Myocyte (in vitro differentiated cells): Measurements from ENCODE around the gene PSMD10. TPM values are rescaled to one million over a fixed set of nuclear protein-coding genes. Genes with fewer than 3 reads are reported as not detected.

ENCODE experiments used
- DNase-seq: peaks from one replicate; pipeline ENCODE4 v3.0.0-alpha.2; 2012; ENCODE audit warnings: low read depth
- polyA plus RNA-seq: library from polyadenylated mRNA; unstranded; fragments of >200 nt; gene quantifications from one replicate; pipeline ENCODE4 v1.2.1, GENCODE V29; 2012; ENCODE audit warnings: missing spikeins
- total RNA-seq: library from RNA; depleted of rRNA; stranded (reverse); fragments of >200 nt; gene quantifications from 2 replicates; pipeline ENCODE4 v1.2.3, GENCODE V29; 2014

PSMD10 gene, protein sequence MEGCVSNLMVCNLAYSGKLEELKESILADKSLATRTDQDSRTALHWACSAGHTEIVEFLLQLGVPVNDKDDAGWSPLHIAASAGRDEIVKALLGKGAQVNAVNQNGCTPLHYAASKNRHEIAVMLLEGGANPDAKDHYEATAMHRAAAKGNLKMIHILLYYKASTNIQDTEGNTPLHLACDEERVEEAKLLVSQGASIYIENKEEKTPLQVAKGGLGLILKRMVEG
- total RNA-seq, result 77.4 and 92.0 TPM in 2 replicates
- 64.3 TPM for polyA plus RNA-seq

- peak; percentile 97 for DNase-seq
Observed at GRCh38 chrX:108091264-108091877, at the start of gene PSMD10, which contains the start of gene ATG4A. Gene PSMD10 (minus strand): TSS chrX:108091542. CDS start chrX:108091520, 22 bp downstream. Gene ATG4A (plus strand): TSS chrX:108091778. CDS start chrX:108091827, 49 bp downstream.

- DNase-seq, result no peak
Observed at GRCh38 chrX:108138814-108139702, 47.7 kb upstream of the PSMD10 start.

DNA sequence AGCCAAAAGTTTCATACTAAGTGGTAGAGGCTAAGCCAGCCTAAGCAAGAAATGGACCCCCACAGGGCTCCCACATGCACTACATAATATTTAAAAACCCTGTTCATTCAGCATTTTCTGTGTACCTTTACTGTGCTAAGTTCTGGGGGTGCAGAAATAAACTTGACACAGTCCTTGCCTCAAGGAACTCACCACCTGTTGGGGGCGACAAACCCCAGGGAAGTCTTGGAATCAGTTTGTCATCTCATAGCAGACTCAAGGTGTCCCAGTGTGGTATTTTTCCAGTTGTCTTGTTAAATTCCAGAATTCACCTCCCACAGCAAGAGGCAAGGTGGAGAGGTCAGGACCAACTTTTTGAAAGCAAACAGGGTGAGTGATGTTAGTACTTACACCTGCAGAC is 43.4 kb upstream of the PSMD10 start:
- DNase-seq, result no peak

DNA sequence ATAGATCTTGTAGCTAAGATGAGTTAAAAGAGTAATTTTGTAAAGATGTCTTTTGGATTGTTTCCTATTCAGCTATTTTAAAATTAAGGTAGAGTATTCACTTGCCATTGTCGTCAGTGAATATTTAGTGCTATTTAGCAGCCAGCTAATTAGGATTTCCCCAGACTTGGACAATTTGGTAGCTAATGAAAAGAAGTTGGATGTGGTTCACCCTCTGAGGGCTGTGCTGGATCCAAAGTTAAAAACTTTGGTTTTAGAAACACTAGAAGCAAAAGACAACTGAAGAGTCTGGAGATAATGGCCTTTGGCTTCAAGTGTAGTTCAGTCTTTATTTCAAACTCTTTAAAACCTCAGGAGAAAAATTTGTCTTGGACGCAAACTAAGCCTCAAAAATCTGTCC is 41.5 kb upstream of the PSMD10 start:
- no peak for DNase-seq

DNA sequence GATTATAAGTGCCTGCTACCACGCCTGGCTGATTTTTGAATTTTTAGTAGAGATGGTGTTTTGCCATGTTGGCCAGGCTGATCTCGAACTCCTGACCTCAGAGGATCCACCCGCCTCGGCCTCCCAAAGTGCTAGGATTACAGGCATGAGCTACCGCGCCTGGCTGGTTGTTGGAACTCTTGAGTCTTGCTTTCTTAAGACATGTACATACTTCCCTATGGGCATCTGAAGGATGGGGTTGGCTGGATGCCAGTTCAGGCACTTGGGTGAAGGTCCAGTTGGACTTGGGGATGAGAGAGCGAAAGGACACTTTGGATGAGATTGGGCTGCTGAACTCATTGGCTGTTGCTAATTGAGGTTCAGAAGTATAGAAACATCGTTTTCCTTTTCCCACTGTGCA is 40.7 kb upstream of the PSMD10 start:
- DNase-seq, result no peak

DNA sequence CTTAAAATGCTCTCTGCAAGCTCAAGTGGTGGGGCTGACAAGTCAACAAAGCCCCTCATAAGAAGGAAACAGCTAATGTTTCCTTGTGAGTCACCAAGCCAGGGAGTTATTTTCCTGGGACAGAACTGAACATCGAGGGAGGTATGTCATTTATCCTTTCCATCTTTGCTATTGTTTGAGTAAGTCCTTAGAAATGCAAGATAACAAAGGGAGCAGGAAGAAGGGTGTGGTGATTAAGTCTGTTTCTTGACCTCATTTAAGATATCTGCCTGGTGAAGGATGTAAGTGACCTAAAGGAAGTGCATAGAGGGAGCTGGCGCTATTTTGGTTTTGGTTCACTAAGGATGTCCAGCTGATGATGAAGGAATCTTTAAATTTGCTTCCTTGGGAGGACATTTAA is 40.1 kb upstream of the PSMD10 start:
- DNase-seq, result no peak

DNA sequence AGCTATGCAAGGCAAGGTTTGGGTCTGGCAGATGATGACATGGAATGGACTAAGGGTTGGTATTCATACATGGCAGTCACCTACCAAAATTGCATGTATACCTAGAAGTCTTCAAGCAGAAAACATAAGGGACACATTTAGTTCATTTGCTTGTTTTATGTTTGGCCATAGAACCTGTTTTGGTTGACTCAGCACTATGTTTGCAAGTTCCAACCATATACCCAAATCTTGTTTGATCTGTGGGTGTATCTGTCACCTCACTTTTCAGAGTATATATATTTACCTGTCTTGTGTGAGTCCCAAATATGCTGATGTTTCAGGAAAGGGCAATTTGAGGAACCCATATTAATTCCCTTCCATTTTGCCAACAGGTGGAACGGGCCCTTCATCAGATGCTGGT is 39.5 kb upstream of the PSMD10 start:
- DNase-seq, result no peak

DNA sequence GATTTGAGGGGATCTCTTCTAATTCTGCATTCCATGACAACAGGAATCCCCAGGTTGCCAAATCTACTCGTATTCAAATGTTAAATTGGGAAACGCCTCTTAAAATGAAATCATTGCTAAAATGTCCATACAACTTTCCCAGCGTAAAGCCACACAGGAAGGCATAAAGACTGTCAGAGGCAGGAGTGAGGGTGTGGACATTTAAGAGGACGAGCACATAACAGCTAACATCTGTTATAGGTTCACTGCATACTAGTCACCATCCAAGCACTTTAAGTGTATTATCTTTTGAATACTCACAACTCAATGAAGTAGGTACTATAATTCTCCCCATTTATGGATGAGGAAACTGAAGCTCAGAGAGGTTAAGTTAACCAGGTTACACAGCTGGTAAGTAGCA is 35.8 kb upstream of the PSMD10 start:
- no peak for DNase-seq

DNA sequence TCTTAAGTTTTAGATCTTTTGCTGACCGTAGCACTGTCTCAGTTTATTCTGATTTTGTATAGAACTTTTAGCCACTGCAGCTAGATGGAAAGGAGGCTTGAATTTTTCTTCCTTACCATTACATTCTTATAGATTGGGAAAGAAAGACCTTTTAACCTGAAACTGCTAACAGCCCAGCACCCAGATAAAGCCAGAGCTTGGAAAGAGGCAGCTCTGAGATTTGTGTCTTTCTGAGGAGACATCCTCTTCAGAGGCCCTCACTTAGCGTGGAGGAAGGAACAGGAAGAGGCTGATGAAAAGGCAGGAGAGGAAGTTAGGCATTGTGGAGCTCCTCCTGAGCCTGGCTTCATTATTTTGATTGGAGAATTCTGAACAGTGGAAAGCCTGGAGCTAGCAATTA is 35.3 kb upstream of the PSMD10 start:
- DNase-seq, result no peak

- DNase-seq, result peak; percentile 41
Observed at GRCh38 chrX:108123591-108124366, 32.4 kb upstream of the PSMD10 start.

DNA sequence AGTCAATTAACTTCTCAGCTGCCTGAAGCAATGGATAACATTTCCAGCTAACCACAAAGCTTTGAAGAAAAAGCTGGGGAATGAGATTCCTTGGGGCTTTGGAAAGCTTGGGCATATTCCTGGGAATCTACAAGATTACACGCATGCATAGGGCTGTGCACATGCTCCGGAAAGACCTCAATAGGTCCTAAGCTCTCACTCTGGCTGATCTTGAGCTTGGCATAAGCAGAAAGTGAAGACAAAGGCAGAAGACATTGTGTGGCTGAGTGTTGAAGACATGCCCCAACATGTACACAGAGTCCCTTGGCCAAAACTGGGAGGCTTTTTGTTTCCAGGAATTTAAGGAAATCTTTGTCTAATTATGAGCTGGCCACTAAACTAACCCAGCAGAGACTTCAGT is 31.4 kb upstream of the PSMD10 start:
- peak; percentile 47 for DNase-seq

- DNase-seq, result no peak
Observed at GRCh38 chrX:108121291-108121690, 29.9 kb upstream of the PSMD10 start.

DNA sequence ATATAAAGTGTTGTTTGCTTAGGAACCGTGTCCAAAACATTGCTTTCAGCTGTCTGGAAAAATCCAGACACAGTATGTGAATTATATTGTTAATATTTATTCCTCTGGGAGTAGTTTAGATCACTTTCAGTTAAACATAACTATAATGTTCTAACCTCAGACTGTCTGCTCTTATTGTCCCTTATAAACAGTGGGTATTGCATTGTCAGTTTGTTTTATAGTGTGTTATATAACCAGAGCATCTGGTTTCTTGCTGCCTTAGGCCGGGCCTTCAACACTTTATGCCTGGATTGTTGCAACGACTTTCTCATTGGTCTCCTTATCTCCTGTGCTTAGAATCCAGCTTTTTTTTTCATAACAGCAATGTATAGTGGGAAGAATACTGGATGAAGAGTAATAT is 26.6 kb upstream of the PSMD10 start:
- DNase-seq, result no peak

DNA sequence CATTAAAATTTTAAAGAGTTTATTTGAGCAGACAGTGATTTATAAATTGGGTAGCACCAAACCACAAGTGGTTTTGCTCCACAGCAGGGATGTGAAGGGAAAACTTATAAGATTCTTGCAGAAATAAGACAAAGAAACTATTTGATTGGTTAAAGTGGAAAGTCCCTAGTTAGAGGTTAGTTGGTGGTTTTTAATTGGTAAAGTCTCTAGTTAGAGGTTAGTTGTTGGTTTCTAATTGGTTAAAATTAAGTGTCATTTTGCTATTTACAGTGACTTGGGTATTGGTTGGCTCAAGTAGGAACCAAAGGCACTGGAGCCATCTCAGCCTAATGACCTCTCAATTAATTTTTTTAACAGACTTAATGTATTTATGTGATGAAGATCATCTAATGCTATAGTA is 23.2 kb upstream of the PSMD10 start:
- no peak for DNase-seq

- DNase-seq, result no peak
Observed at GRCh38 chrX:108105473-108105872, 14.1 kb upstream of the PSMD10 start.

- DNase-seq, result no peak
Observed at GRCh38 chrX:108097380-108097779, 6.0 kb upstream of the PSMD10 start.

GRCh38 chrX:108091878-108092291 is 543 bp upstream of the PSMD10 start:
- no peak for DNase-seq

- DNase-seq, result peak; percentile 32
Observed at GRCh38 chrX:108090491-108091263, 665 bp downstream of the PSMD10 start.

DNA sequence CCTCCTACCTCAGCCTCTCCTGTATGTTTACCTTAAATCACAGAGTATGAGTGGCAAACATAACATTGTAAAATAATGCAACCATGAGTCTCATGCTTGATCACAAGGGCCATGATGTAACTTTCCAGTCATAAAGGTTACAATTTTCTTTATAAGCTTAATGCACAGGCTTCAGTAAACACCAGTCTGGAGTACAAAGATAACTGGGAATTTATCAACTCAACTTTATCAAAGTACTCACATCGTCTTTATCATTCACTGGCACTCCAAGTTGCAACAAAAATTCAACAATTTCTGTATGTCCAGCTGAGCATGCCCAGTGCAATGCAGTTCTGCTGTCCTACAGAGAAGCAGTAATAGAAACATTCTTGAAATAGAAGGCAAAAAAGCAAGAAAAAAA is 2.8 kb downstream of the PSMD10 start:
- no peak for DNase-seq

DNA sequence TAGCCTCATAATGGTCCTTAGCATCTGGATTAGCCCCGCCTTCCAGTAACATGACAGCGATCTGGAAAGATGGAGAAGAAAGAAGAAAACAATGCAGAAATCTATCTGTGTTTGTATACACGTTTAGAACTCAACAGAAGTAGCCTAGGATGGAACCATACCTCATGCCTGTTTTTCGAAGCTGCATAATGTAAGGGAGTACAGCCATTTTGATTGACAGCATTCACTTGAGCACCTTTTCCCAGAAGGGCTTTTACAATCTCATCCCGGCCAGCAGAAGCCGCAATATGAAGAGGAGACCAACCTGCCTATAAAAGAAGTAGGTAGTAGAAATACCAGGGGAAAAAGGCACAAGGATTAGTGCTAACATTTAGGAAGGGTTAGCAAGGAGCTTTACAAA is 3.5 kb downstream of the PSMD10 start:
- DNase-seq, result no peak

GRCh38 chrX:108081110-108081509 is 10.2 kb downstream of the PSMD10 start:
- DNase-seq, result no peak
